ENCODE measurements around the gene JPH4.

GRCh38 chr14:23538785-23539184, 39.8 kb downstream of the JPH4 start:
- TF ChIP-seq POLR2A (IDR thresholded peaks at IDR 0.05) (no peak), CTCF (IDR thresholded peaks at IDR 0.05) (no peak), EP300 (IDR thresholded peaks at IDR 0.05) (no peak), POLR2AphosphoS5 (IDR thresholded peaks at IDR 0.05) (no peak)
